GM19397 (cell line): ENCODE data around the gene C4BPB.

Source experiments
- ATAC-seq: cut with Tn5 transposase; IDR thresholded peaks from one replicate; pipeline ENCODE4 v1.9.1; 2021; ENCODE audit warnings: mild to moderate bottlenecking, moderate library complexity; ENCODE audit not compliant: unreplicated experiment

The C4BPB gene

DNA sequence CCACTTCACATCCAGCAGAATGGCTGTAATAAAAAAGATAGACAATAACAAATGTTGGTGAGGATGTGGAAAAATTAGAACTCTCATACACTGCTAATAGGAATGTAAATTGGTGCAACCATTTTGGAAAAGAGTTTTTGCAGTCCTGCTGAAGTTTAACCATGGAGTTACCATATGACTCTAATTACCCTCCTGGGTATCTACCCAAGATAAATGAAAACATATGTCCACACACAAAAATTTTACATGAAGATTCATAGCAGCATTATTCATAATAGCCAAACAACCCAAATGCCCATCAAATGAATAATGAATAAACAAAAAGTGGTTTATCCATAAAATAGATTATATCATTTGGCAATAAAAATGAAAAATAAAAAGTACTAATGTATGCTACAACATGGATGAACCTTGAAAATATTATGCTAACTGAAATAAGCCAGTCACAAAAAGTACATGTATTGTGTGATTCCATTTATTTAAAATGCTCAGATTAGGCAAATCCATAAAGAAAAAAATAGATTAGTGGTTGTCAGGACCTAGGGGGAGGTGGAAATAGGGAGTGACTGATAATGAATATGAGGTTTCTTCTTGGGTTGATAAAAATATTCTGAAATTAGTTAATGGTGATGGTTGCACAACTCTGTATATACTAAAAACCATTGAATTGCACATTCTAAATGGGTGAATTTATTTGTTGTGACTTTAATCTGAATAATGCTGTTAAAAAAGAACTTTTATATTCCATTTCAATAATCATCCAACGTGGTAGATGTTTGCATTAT is 41.8 kb downstream of the C4BPB start:
- ATAC-seq, result no peak

- no peak for ATAC-seq
These were observed 42.5 kb downstream of the C4BPB start for GRCh38 chr1:207131163-207131562.

DNA sequence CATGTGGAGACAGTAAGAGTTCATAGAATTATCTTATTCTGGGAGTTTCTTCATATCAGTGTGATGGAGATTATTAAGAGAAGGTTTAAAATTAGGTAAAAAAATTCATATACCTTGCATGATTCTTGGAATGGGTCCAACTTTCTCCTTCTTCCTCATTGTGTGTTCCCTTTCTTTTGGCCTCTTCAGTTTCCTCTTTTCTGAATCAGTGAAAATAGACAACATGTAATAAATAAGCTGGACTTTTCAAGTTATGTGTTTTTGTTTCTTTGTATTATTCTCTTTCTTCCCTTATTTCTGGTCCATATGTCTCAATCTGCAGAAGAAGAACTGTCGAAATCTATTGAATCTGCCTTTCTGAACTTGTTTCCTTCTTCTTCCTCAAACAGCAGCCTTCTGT is 45.9 kb downstream of the C4BPB start:
- no peak for ATAC-seq

GRCh38 chr1:207139616-207140015 is 51.0 kb downstream of the C4BPB start:
- no peak for ATAC-seq

GRCh38 chr1:207140536-207140935 is 51.9 kb downstream of the C4BPB start:
- ATAC-seq, result no peak

DNA sequence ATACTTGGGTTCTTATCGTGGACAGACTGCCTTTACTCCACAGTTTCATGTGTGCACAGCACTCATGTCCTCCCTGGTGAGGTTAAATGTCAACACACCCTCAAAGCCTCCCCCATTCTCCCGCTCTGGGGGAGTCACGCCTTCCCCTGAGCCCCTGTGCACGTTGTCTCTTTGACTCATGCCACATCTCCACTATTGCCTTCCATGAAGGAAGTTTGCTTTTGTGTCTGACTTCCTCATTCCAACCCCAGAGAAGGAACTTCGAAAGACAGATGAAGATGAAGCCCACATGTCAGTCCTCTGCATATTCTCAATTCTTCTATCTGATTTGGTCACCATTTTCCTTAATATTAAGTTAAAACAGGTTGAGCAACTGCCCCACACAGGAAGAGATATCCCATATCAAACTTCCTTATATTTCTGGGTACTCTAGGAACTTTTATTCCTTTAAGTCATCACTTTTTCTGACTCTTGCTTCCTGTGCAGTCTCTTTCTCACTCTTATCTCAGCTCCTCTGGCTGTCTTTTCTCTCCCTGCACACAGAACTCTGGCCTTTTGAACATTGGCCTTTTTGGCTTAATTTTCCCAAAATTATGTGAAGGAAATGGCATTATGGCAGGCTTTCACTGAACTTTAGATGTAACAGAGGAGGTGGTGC is 56.9 kb downstream of the C4BPB start:
- no peak for ATAC-seq
